Mononuclear cell (primary cell): Measurements from ENCODE around the gene FABP7. TPM values are rescaled to one million over a fixed set of nuclear protein-coding genes. Genes with fewer than 3 reads are reported as not detected.

ENCODE experiments used
- H3K27me3 ChIP-seq: 2 replicates; pipeline ENCODE4 v1.6.0; 2011; ENCODE audit warnings: low read length, control low read depth; ENCODE audit not compliant: insufficient read depth
- H3K4me1 ChIP-seq: 2 replicates; pipeline ENCODE4 v1.5.1; 2011; ENCODE audit warnings: mild to moderate bottlenecking, low read length, control low read depth; ENCODE audit not compliant: insufficient read depth
- H3K4me3 ChIP-seq: 2 replicates; pipeline ENCODE4 v1.5.1; 2011; ENCODE audit warnings: mild to moderate bottlenecking, low read length, moderate library complexity
- H3K9me3 ChIP-seq: 2 replicates; pipeline ENCODE4 v1.5.1; 2011; ENCODE audit warnings: low read depth, mild to moderate bottlenecking, control low read depth, low read length
- total RNA-seq: library from RNA; depleted of rRNA; stranded (reverse); fragments of >200 nt; gene quantifications from one replicate; pipeline ENCODE4 v1.2.3, GENCODE V29; 2012

The FABP7 gene
- total RNA-seq, 1 donor, result not detected

GRCh38 chr6:122821095-122821494, 41.6 kb downstream of the FABP7 start:
- Histone ChIP-seq H3K4me3 (no peak overlapping the region), H3K4me1 (no peaks in the 10 kb centered on the region), H3K27me3 (no peaks in the 10 kb centered on the region), H3K9me3 (no peaks in the 10 kb centered on the region)

GRCh38 chr6:122825163-122825562, 45.6 kb downstream of the FABP7 start:
- Histone ChIP-seq H3K27me3 (no peaks in the 10 kb centered on the region), H3K4me1 (no peaks in the 10 kb centered on the region), H3K9me3 (no peaks in the 10 kb centered on the region), H3K4me3 (no peak overlapping the region)

GRCh38 chr6:122829456-122829855, 49.9 kb downstream of the FABP7 start:
- Histone ChIP-seq H3K4me1 (no peaks in the 10 kb centered on the region), H3K27me3 (peaks cover 5% of the 10 kb centered on the region), H3K9me3 (no peaks in the 10 kb centered on the region), H3K4me3 (no peak overlapping the region)

GRCh38 chr6:122831511-122831910, 52.0 kb downstream of the FABP7 start:
- Histone ChIP-seq H3K4me1 (no peaks in the 10 kb centered on the region), H3K27me3 (peaks cover 5% of the 10 kb centered on the region), H3K9me3 (no peaks in the 10 kb centered on the region), H3K4me3 (no peak overlapping the region)

DNA sequence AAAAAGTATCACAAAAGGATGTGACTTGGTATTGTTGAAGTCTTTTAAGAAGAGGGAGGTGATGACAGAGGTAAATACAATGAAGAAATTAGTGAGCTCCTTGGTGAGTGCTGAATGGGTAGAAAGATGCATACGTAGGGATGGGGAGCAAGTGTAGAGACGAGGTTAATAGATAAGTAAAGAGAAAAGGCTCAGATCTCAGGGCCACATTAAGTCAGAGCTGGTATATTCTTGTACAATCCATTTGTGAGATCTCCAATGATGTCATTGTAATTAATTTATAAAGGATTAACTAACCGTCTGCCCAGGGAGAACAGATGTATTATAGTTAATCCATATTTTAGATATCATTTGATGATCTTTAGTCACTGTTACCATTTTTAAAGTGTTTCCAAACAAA, 52.9 kb downstream of the FABP7 start:
- H3K27me3 ChIP-seq, result peaks cover 5% of the 10 kb centered on the region
- H3K9me3 ChIP-seq, result no peaks in the 10 kb centered on the region
- no peaks in the 10 kb centered on the region for H3K4me1 ChIP-seq
- no peak overlapping the region for H3K4me3 ChIP-seq

- Histone ChIP-seq H3K4me1 (no peaks in the 10 kb centered on the region), H3K27me3 (peaks cover 5% of the 10 kb centered on the region), H3K4me3 (no peak overlapping the region), H3K9me3 (no peaks in the 10 kb centered on the region)
Measured at GRCh38 chr6:122833021-122833491, 53.5 kb downstream of the FABP7 start.

Other genes starting within 250 kb of the FABP7 start
- 2.1 TPM for gene PKIB, start 169.3 kb upstream of the FABP7 start, total RNA-seq
- 10.7 TPM for gene SMPDL3A, start 9.5 kb downstream of the FABP7 start, total RNA-seq
- gene CLVS2, start 216.5 kb downstream of the FABP7 start, total RNA-seq, result under 0.01 TPM